IMR-90 (cell line): ENCODE measurements around the gene FCRLA. TPM values are rescaled to one million over a fixed set of nuclear protein-coding genes. Genes with fewer than 3 reads are reported as not detected.

Source experiments
- ATAC-seq: fragments of 200-7000 bp; cut with Tn5 transposase; 2 replicates; pipeline ENCODE4 v1.9.1; 2020; ENCODE audit warnings: low read depth, mild to moderate bottlenecking, moderate library complexity
- BruUV-seq: library from RNA; stranded (reverse); fragments of 400-500 nt; replicated peaks from 2 replicates; lab custom pipeline; 2021; lab: Mats Ljungman, UMichigan
- CTCF ChIA-PET: fragments of 300-600 bp; formaldehyde crosslinking; extraction: SDS; loops from one replicate; lab custom pipeline; 2021; ENCODE audit warnings: antibody characterized with exemption; lab: Yijun Ruan, JAX
- POLR2A ChIA-PET: fragments of 300-600 bp; sonication (Branson Sonifier 250); formaldehyde crosslinking; loops from one replicate; lab custom pipeline; 2022; ENCODE audit warnings: antibody characterized with exemption; ENCODE audit not compliant: unreplicated experiment; lab: Charles Lee
- DNase-seq: peaks from one replicate; pipeline ENCODE4 v3.0.0; 2013
- H2AFZ ChIP-seq: replicated peaks from 2 replicates; pipeline ENCODE3; 2013; ENCODE audit warnings: low read length, mild to moderate bottlenecking; ENCODE audit not compliant: poor library complexity
- H2AK5ac ChIP-seq: 2 replicates; pipeline ENCODE4 v1.6.1; 2013; ENCODE audit warnings: low read depth, low read length, inconsistent platforms
- H2AK9ac ChIP-seq: replicated peaks from 2 replicates; pipeline ENCODE3; 2013; ENCODE audit warnings: mild to moderate bottlenecking, low read depth, low read length, moderate library complexity; ENCODE audit not compliant: poor library complexity
- H2BK120ac ChIP-seq: 2 replicates; pipeline ENCODE4 v1.6.1; 2013; ENCODE audit warnings: low read depth, low read length, inconsistent platforms
- H2BK15ac ChIP-seq: 3 replicates; pipeline ENCODE4 v1.6.1; 2013; ENCODE audit warnings: low read depth, low read length, inconsistent platforms
- H2BK20ac ChIP-seq: 2 replicates; pipeline ENCODE4 v1.6.1; 2013; ENCODE audit warnings: low read depth, mild to moderate bottlenecking, inconsistent platforms, low read length, moderate library complexity
- H2BK5ac ChIP-seq: 2 replicates; pipeline ENCODE4 v1.6.1; 2013; ENCODE audit warnings: mild to moderate bottlenecking, low read depth, low read length, inconsistent platforms; ENCODE audit not compliant: poor library complexity, severe bottlenecking
- H3K14ac ChIP-seq: replicated peaks from 2 replicates; pipeline ENCODE4 v1.6.1; 2013; ENCODE audit warnings: low read depth, low read length, inconsistent platforms
- H3K18ac ChIP-seq: 2 replicates; pipeline ENCODE4 v1.6.1; 2013; ENCODE audit warnings: low read depth, low read length, control low read depth
- H3K23ac ChIP-seq: 2 replicates; pipeline ENCODE4 v1.6.1; 2013; ENCODE audit warnings: low read depth, low read length, inconsistent platforms
- H3K27ac ChIP-seq: 2 replicates; pipeline ENCODE4 v1.5.1; 2013; ENCODE audit warnings: mild to moderate bottlenecking, control low read depth, low read length; ENCODE audit not compliant: insufficient read depth
- H3K27me3 ChIP-seq: 2 replicates; pipeline ENCODE4 v1.6.1; 2013; ENCODE audit warnings: low read length; ENCODE audit not compliant: control insufficient read depth, insufficient read depth
- H3K36me3 ChIP-seq: 2 replicates; pipeline ENCODE4 v1.6.1; 2013; ENCODE audit warnings: low read length, mixed read lengths; ENCODE audit not compliant: control insufficient read depth, insufficient read depth
- H3K4ac ChIP-seq: 2 replicates; pipeline ENCODE4 v1.6.1; 2013; ENCODE audit warnings: low read depth, low read length, inconsistent platforms
- H3K4me1 ChIP-seq: 2 replicates; pipeline ENCODE4 v1.6.1; 2013; ENCODE audit warnings: low read length, mixed read lengths; ENCODE audit not compliant: control insufficient read depth, insufficient read depth
- H3K4me2 ChIP-seq: 2 replicates; pipeline ENCODE4 v1.6.1; 2013; ENCODE audit warnings: low read depth, mild to moderate bottlenecking, control low read depth, low read length, moderate library complexity
- H3K4me3 ChIP-seq: 2 replicates; pipeline ENCODE4 v1.5.1; 2013; ENCODE audit warnings: low read depth, mild to moderate bottlenecking, control low read depth, low read length, moderate library complexity; ENCODE audit not compliant: insufficient read depth
- H3K56ac ChIP-seq: 2 replicates; pipeline ENCODE4 v1.6.1; 2013; ENCODE audit warnings: low read length, inconsistent platforms; ENCODE audit not compliant: insufficient read depth; ENCODE audit errors: extremely low read depth
- H3K79me1 ChIP-seq, 2 experiments: 2 replicates each; pipeline ENCODE4 v1.6.1; 2013; ENCODE audit warnings: low read length in 2 of 2, inconsistent platforms in 1 of 2, low read depth in 1 of 2
- H3K9ac ChIP-seq: 2 replicates; pipeline ENCODE4 v1.6.1; 2013; ENCODE audit warnings: low read depth, low read length, control low read depth
- H3K9me1 ChIP-seq: 2 replicates; pipeline ENCODE4 v1.6.1; 2013; ENCODE audit warnings: low read length, inconsistent platforms; ENCODE audit not compliant: insufficient read depth
- H3K9me3 ChIP-seq: 2 replicates; pipeline ENCODE4 v1.6.1; 2013; ENCODE audit warnings: low read length; ENCODE audit not compliant: control insufficient read depth, insufficient read depth
- H4K20me1 ChIP-seq: 2 replicates; pipeline ENCODE4 v1.6.1; 2013; ENCODE audit warnings: low read length, inconsistent platforms; ENCODE audit not compliant: insufficient read depth
- H4K5ac ChIP-seq: 2 replicates; pipeline ENCODE4 v1.6.1; 2013; ENCODE audit warnings: mild to moderate bottlenecking, low read depth, low read length, control low read depth
- H4K8ac ChIP-seq, 2 experiments: 2 replicates each; pipeline ENCODE4 v1.6.1; 2013; ENCODE audit warnings: low read depth in 2 of 2, low read length in 2 of 2, control low read depth in 1 of 2, inconsistent platforms in 1 of 2
- H4K91ac ChIP-seq: 2 replicates; pipeline ENCODE4 v1.6.1; 2013; ENCODE audit warnings: low read depth, low read length, inconsistent platforms; ENCODE audit not compliant: insufficient read depth
- CEBPB ChIP-seq: IDR thresholded peaks from 2 replicates; pipeline ENCODE4 v1.6.1; 2012; ENCODE audit warnings: low read depth, low read length, improper control_type of control experiment
- CHD1 ChIP-seq: IDR thresholded peaks from 2 replicates; pipeline ENCODE4 v1.6.1; 2012; ENCODE audit warnings: low read depth, low read length, improper control_type of control experiment
- MAFK ChIP-seq: IDR thresholded peaks from 2 replicates; pipeline ENCODE4 v1.6.1; 2012; ENCODE audit warnings: low read depth, low read length, improper control_type of control experiment
- NFE2L2 ChIP-seq: fragments of 150-350 bp; IDR thresholded peaks from 2 replicates; pipeline ENCODE4 v1.6.1; 2016; ENCODE audit warnings: low read depth, mild to moderate bottlenecking, low read length
- POLR2A ChIP-seq: IDR thresholded peaks from 2 replicates; pipeline ENCODE4 v1.6.1; 2012; ENCODE audit warnings: mild to moderate bottlenecking, low read depth, low read length
- RCOR1 ChIP-seq: IDR thresholded peaks from 2 replicates; pipeline ENCODE4 v1.6.1; 2012; ENCODE audit warnings: mild to moderate bottlenecking, low read length, improper control_type of control experiment; ENCODE audit not compliant: insufficient replicate concordance
- RFX5 ChIP-seq: IDR thresholded peaks from 2 replicates; pipeline ENCODE4 v1.8.0; 2012; ENCODE audit warnings: low read depth, mild to moderate bottlenecking, low read length, moderate library complexity
- WGBS, 2 experiments: methylation state at CpG; one replicate each; pipeline versions ENCODE4 v1.1.5 to v1.1.7; 2013; ENCODE audit warnings: missing lambda C conversion rate in 2 of 2; ENCODE audit not compliant: insufficient read length in 1 of 2; ENCODE audit errors: extremely low coverage in 2 of 2; 5-methylcytosine and 5-hydroxymethylcytosine counted together
- dilution Hi-C: fragments of 300-500 bp; cut with HindIII; formaldehyde crosslinking; loops from one replicate; pipeline ENCODE4 v1.14.3; 2018; ENCODE audit warnings: low sequenced_read_pairs; ENCODE audit not compliant: unreplicated experiment
- in situ Hi-C: fragments of 300-500 bp; cut with MboI; formaldehyde crosslinking; loops from 3 replicates; pipeline ENCODE4 v1.14.3; 2019; ENCODE audit warnings: low sequenced_read_pairs, inconsistent platforms, mixed read lengths
- intact Hi-C: fragments of 100-400 bp; cut with micrococcal nuclease; formaldehyde crosslinking; loops from 2 replicates; pipeline ENCODE4 v1.10.0; 2022
- polyA plus RNA-seq, 3 experiments: library from polyadenylated mRNA; depleted of rRNA; stranded (reverse); fragments of >200 nt; gene quantifications; 2 replicates each; pipeline ENCODE4 v1.2.3, GENCODE V29; 2012; ENCODE audit warnings: low replicate concordance in 1 of 3
- total RNA-seq: library from RNA; depleted of rRNA; stranded (reverse); fragments of >200 nt; gene quantifications from 2 replicates; pipeline ENCODE4 v1.2.3, GENCODE V29; 2012
- TF ChIP-seq, protein P1 (sequence below): conservative IDR thresholded peaks from 2 replicates; pipeline ENCODE4 v1.5.1; 2012; ENCODE audit warnings: mild to moderate bottlenecking, low read depth, low read length, improper control_type of control experiment

The FCRLA gene
- total and polyA plus RNA-seq, 2 of the 4 experiments (the other 2 are of a cell fraction) = 0.36 TPM

DNA sequence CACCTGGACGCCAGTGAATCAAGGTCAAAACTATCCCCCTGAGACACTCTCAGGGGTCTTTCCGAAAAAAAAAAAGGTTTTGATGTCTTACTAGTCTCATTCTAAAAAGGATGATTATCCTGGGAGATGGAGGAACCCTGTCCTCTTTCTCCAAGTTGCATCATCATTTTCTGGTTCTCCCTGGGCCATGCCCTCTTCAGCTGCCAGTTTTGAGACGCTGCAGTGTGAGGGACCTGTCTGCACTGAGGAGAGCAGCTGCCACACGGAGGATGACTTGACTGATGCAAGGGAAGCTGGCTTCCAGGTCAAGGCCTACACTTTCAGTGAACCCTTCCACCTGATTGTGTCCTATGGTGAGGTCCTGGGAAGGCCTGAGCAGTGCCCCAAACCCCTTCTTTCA lies 3.5 kb downstream of the FCRLA start:
- Histone ChIP-seq H2BK20ac (no peak overlapping the region), H3K9me1 (peaks cover 6% of the 10 kb centered on the region; the same call in 1 of the 2 replicates), H3K23ac (no peak overlapping the region), H3K4me3 (no peak overlapping the region), H3K4me2 (no peak overlapping the region), H2BK5ac (no peak overlapping the region), H3K36me3 (no peaks in the 10 kb centered on the region), H3K14ac (no peak overlapping the region), H3K4me1 (peaks cover 10% of the 10 kb centered on the region), H2AFZ (peak overlapping the region; percentile 26), H3K56ac (no peak overlapping the region), H2BK15ac (no peak overlapping the region), H3K79me1 (no peaks in the 10 kb centered on the region), H2AK5ac (no peak overlapping the region), H4K8ac (no peak overlapping the region), H4K91ac (no peak overlapping the region), H3K4ac (no peak overlapping the region), H3K27ac (no peak overlapping the region), H3K9me3 (no peaks in the 10 kb centered on the region), H3K27me3 (no peaks in the 10 kb centered on the region), H3K9ac (no peak overlapping the region), H2BK120ac (no peak overlapping the region), H2AK9ac (peak overlapping the region; percentile 73), H3K18ac (no peak overlapping the region), H4K5ac (no peak overlapping the region), H4K20me1 (peaks cover 4% of the 10 kb centered on the region; the same call in 1 of the 2 replicates)
- in situ Hi-C loops = no loop called here
- TF ChIP-seq RFX5 = no peak
- no peak for TF ChIP-seq POLR2A
- no peak for TF ChIP-seq MAFK
- TF ChIP-seq CHD1 = no peak
- no peak for TF ChIP-seq NFE2L2
- TF ChIP-seq, protein P1, sequence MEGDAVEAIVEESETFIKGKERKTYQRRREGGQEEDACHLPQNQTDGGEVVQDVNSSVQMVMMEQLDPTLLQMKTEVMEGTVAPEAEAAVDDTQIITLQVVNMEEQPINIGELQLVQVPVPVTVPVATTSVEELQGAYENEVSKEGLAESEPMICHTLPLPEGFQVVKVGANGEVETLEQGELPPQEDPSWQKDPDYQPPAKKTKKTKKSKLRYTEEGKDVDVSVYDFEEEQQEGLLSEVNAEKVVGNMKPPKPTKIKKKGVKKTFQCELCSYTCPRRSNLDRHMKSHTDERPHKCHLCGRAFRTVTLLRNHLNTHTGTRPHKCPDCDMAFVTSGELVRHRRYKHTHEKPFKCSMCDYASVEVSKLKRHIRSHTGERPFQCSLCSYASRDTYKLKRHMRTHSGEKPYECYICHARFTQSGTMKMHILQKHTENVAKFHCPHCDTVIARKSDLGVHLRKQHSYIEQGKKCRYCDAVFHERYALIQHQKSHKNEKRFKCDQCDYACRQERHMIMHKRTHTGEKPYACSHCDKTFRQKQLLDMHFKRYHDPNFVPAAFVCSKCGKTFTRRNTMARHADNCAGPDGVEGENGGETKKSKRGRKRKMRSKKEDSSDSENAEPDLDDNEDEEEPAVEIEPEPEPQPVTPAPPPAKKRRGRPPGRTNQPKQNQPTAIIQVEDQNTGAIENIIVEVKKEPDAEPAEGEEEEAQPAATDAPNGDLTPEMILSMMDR = no peak
- no peak for TF ChIP-seq RCOR1
- peak; percentile 43 for TF ChIP-seq CEBPB
- WGBS, 2 experiments = 50% methylated on average over 1 of the region's 4 CpGs; no CpG with 5 or more reads in 1 of the 2 experiments
- no TSS peak for BruUV-seq
- no peak for ATAC-seq
- dilution Hi-C loops = no loop called here
- intact Hi-C loops = no loop called here
- POLR2A ChIA-PET = no interaction called here
- CTCF ChIA-PET = interaction anchor here (1.2 kb wide), 1 partner anchor 9 kb away, joined by 3 read pairs; no protein-coding TSS in a partner anchor
- no peak for DNase-seq
